SK-N-MC (cell line): ENCODE measurements around the gene PLEKHG2.

ENCODE experiments used
- DNase-seq: peaks from one replicate; pipeline ENCODE4 v3.0.0-alpha.2; 2011; ENCODE audit warnings: low read depth, low spot score
- H3K27ac ChIP-seq: fragments of 200-600 bp; sonication (generic); 2 replicates; pipeline ENCODE4 v1.5.1; 2016; ENCODE audit warnings: mixed run types
- H3K36me3 ChIP-seq: fragments of 200-600 bp; sonication (generic); 2 replicates; pipeline ENCODE4 v1.6.1; 2017; ENCODE audit warnings: antibody characterized with exemption, low read length, mixed read lengths; ENCODE audit not compliant: insufficient read depth
- H3K4me3 ChIP-seq: fragments of 200-600 bp; sonication (generic); 2 replicates; pipeline ENCODE4 v1.5.1; 2016
- H3K9ac ChIP-seq: fragments of 200-600 bp; sonication (generic); 2 replicates; pipeline ENCODE4 v1.8.0; 2017; ENCODE audit warnings: mixed run types, mixed read lengths; ENCODE audit not compliant: insufficient read length
- H3K9me3 ChIP-seq: fragments of 200-600 bp; sonication (generic); 2 replicates; pipeline ENCODE4 v1.6.1; 2017; ENCODE audit warnings: low read depth, mild to moderate bottlenecking, antibody characterized with exemption, low read length, moderate library complexity, mixed read lengths
- EZH2 ChIP-seq: fragments of 200-600 bp; sonication (generic); IDR thresholded peaks from one replicate; pipeline ENCODE4 v1.6.1; 2017; ENCODE audit warnings: antibody characterized with exemption
- FOXP2 ChIP-seq: optimal IDR thresholded peaks from 2 replicates; pipeline ENCODE3; 2011; ENCODE audit warnings: mild to moderate bottlenecking, moderate library complexity; ENCODE audit not compliant: insufficient read depth; ENCODE audit errors: extremely low read length, control extremely low read depth
- POLR2AphosphoS5 ChIP-seq: IDR thresholded peaks from 2 replicates; pipeline ENCODE4 v1.6.1; 2012; ENCODE audit warnings: mild to moderate bottlenecking, low read depth, low read length, borderline replicate concordance

The PLEKHG2 gene

DNA sequence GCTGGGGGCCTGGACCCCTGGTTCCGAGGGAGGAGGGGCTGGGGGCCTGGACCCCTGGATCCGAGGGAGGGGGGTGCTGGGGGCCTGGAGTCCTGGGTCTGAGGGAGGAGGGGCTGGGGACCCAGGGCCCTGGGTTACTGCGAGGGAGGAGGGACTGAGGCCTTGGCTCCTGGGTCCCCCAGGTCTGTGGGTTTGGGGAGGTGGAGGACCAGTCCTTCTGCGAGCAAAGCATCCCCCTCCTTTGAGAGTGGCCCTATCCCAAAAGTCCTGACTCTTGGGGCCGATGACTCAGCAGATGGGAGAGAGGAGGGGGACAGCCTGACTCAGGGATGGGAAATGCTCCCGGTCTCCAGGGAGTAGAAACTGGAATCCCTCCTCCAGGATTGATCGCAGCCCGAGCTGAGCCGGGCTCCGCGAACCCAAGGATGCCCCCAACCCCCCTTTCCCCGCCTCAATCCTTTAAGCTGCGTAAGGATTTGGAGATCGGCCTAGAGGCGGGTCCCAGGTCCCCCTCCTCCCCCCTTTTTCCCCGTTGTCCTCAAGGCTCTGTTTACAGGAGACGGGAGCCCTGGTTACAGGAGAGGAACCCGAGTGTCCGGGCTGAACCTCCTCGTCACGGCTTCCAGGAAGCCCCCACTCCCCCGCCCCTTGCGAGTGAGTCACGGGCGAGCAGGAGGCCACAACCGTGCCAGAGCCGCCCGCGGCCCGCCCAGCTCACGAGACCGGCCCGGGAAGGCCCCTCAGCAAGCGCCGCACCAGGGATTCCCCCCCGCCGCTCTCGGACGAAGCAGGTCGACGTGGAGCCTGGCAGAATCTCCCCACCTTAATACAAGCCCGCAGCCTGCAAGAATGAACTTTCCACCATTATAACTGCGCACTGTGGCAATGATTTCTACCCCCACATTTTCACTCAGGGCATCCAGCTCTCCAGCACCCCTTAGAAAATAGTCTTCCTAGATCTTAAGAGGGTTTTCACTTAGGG, 8.8 kb upstream of the PLEKHG2 start:
- DNase-seq, result no peak
- no peaks in the 10 kb centered on the region for H3K9me3 ChIP-seq
- no peak for TF ChIP-seq POLR2AphosphoS5
- TF ChIP-seq FOXP2, result no peak
- TF ChIP-seq EZH2, result no peak

DNA sequence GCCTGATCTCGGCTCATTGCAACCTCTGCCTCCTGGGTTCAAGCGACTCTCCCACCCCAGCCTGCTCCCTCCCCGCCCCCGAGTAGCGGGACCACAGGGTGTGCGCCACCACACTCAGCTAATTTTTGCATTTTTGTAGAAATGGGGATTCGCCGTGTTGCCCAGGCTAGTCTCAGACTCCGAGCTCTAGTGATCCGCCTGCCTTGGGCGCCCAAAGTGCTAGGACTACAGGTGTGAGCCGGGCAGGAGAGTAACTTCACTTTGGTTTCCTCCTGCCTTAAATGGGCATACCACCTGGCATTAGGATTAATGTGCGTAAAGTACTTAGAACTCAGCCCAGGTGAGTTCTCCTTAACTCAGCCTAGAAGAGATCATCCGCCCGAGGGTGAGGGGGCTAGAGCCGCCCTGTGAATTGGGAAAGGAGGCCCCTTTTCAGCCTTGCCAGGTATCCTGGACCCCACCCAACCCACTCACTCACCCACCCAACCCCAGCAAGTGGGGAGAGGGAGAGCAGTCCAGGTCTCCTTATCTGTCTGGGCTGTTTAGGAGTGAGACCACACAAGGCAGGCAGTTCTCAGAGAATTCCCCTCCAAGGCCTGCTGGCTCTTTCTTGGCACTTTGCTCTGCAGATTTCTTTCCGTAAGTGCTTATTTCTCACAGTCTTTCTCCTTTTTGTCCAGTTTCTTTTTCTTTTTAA, 7.1 kb upstream of the PLEKHG2 start:
- Histone ChIP-seq H3K9me3 (no peaks in the 10 kb centered on the region), H3K9ac (no peak overlapping the region), H3K36me3 (no peaks in the 10 kb centered on the region), H3K27ac (peak overlapping the region; percentile 69; the same call in 1 of the 2 replicates), H3K4me3 (no peak overlapping the region)
- no peak for TF ChIP-seq EZH2
- no peak for TF ChIP-seq FOXP2
- no peak for TF ChIP-seq POLR2AphosphoS5
- DNase-seq, result no peak

More for the DNA sequence above, 8.8 kb upstream of the PLEKHG2 start:
- H3K27ac ChIP-seq, result peak overlapping the region; percentile 92
- peak overlapping the region; percentile 80 for H3K4me3 ChIP-seq
- H3K9ac ChIP-seq, result peak overlapping the region; percentile 81
- no peaks in the 10 kb centered on the region for H3K36me3 ChIP-seq

DNA sequence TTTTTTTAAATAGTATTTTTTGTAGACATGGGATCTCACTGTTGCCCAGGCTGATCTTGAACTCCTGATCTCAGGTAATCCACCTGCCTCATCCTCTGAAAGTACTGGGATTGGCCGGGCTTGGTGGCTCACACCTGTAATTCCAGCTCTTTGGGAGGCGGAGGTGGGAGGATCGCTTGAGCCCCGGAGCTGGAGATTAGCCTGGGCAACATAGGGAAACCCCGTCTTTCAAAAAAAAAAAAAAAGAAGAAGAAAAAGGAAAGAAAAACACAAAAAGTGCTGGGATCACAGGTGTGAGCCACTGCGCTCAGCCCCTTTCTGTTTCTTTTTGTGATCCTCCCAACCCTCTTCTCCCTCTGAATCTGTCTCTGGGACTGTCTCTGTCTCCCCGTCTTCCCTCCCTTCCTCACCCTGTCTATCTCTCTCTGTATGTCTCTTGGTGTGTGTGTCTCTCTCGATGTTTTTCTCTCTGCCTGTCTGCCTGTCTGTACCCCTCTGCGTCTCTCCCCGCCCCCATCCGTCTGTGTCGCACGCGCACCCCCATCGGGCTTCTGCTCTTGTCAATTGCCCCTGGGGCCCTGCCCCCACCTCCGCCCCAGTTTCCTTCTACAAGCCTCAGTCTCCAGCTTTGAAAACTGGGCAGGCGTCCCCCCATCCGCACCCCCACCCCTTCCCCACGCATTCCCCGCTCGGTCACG, 6.4 kb upstream of the PLEKHG2 start:
- Histone ChIP-seq H3K36me3 (no peaks in the 10 kb centered on the region), H3K9ac (peak overlapping the region; percentile 59), H3K9me3 (no peaks in the 10 kb centered on the region), H3K4me3 (peak overlapping the region; percentile 93), H3K27ac (peak overlapping the region; percentile 69; the same call in 1 of the 2 replicates)
- TF ChIP-seq EZH2, result no peak
- TF ChIP-seq POLR2AphosphoS5, result no peak
- no peak for TF ChIP-seq FOXP2
- no peak for DNase-seq

- H3K4me3 ChIP-seq, result peak within 1 kb of the TSS; percentile 93
- TF ChIP-seq FOXP2, result no peak
- TF ChIP-seq POLR2AphosphoS5, result peak; percentile 97
- H3K9me3 ChIP-seq, result no peaks in the 10 kb centered on the region
- no peaks in the 10 kb centered on the region for H3K36me3 ChIP-seq
- no peak for DNase-seq
- peak within 1 kb of the TSS; percentile 77 for H3K9ac ChIP-seq
- peak within 1 kb of the TSS; percentile 69; the same call in 1 of the 2 replicates for H3K27ac ChIP-seq
Observed at GRCh38 chr19:39406656-39407409, 5.6 kb upstream of the PLEKHG2 start, which contains the start of gene ZFP36. Gene ZFP36 (plus strand): TSS chr19:39406847. CDS start chr19:39406905, 58 bp downstream.

DNA sequence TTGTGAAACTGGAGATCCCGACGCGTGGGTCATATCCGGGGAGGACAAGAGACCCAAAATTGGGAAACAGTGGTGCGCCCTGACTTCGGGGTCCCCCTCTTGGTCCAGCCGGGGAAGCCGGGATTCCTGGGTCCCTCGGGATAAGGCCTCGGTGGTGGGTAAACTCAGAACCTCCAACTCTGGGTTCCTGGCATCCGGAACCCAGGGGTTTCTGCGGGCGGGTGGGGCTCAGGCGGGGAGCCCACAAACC, 5.1 kb upstream of the PLEKHG2 start:
- no peak for DNase-seq
- Histone ChIP-seq H3K27ac (no peak overlapping the region), H3K9me3 (no peaks in the 10 kb centered on the region)

DNA sequence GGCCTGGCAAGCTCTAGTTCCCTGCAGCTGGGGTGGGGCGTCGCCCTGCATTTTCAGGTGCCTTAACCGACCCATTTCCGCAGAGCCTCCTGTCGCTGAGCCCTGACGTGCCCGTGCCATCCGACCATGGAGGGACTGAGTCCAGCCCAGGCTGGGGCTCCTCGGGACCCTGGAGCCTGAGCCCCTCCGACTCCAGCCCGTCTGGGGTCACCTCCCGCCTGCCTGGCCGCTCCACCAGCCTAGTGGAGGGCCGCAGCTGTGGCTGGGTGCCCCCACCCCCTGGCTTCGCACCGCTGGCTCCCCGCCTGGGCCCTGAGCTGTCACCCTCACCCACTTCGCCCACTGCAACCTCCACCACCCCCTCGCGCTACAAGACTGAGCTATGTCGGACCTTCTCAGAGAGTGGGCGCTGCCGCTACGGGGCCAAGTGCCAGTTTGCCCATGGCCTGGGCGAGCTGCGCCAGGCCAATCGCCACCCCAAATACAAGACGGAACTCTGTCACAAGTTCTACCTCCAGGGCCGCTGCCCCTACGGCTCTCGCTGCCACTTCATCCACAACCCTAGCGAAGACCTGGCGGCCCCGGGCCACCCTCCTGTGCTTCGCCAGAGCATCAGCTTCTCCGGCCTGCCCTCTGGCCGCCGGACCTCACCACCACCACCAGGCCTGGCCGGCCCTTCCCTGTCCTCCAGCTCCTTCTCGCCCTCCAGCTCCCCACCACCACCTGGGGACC, 4.6 kb upstream of the PLEKHG2 start:
- peak overlapping the region; percentile 77 for H3K9ac ChIP-seq
- peak overlapping the region; percentile 93 for H3K4me3 ChIP-seq
- H3K36me3 ChIP-seq, result no peaks in the 10 kb centered on the region
- H3K27ac ChIP-seq, result no peak overlapping the region
- no peaks in the 10 kb centered on the region for H3K9me3 ChIP-seq
- TF ChIP-seq POLR2AphosphoS5 (no peak), EZH2 (no peak), FOXP2 (no peak)
- DNase-seq, result no peak

More for the DNA sequence above, 5.1 kb upstream of the PLEKHG2 start:
- Histone ChIP-seq H3K4me3 (peak overlapping the region; percentile 93), H3K36me3 (no peaks in the 10 kb centered on the region), H3K9ac (peak overlapping the region; percentile 77)
- no peak for TF ChIP-seq POLR2AphosphoS5
- no peak for TF ChIP-seq EZH2
- TF ChIP-seq FOXP2, result no peak

- no peaks in the 10 kb centered on the region for H3K9me3 ChIP-seq
- no peak for DNase-seq
- H3K36me3 ChIP-seq, result no peaks in the 10 kb centered on the region
- no peak overlapping the region for H3K27ac ChIP-seq
- no peak overlapping the region for H3K9ac ChIP-seq
- H3K4me3 ChIP-seq, result peak overlapping the region; percentile 32; the same call in 1 of the 2 replicates
- no peak for TF ChIP-seq EZH2
- TF ChIP-seq FOXP2, result no peak
- no peak for TF ChIP-seq POLR2AphosphoS5
Observed at GRCh38 chr19:39408392-39409207, 3.9 kb upstream of the PLEKHG2 start.
